Cardiac fibroblast (primary cell): ENCODE data around the gene CDH22.

Experiments
- DNase-seq, 2 donors: peaks; one replicate each; pipeline versions ENCODE4 v3.0.0 to v3.0.0-alpha.2; 2010; ENCODE audit warnings: low read depth in 2 of 2
- H3K4me3 ChIP-seq, 2 donors: replicated peaks in 1 of 2; 1 replicate in 1 of 2; 2 replicates in 1 of 2; pipeline ENCODE4 v1.5.1; 2011; ENCODE audit warnings: low read depth in 2 of 2, low read length in 2 of 2, mild to moderate bottlenecking in 2 of 2, moderate library complexity in 1 of 2
- CTCF ChIP-seq: IDR thresholded peaks from one replicate; pipeline ENCODE4 v1.5.1; 2011; ENCODE audit warnings: low read depth, mild to moderate bottlenecking, low read length, inconsistent platforms

CDH22 gene

GRCh38 chr20:46157625-46158024 lies 150.7 kb downstream of the CDH22 start:
- TF ChIP-seq CTCF = no peak
- DNase-seq = no peak
- no peak overlapping the region for H3K4me3 ChIP-seq

GRCh38 chr20:46157076-46157592 lies 151.2 kb downstream of the CDH22 start:
- no peak overlapping the region for H3K4me3 ChIP-seq
- DNase-seq = no peak
- TF ChIP-seq CTCF = no peak

- DNase-seq = no peak
- no peak overlapping the region for H3K4me3 ChIP-seq
- no peak for TF ChIP-seq CTCF
Observed at GRCh38 chr20:46156065-46156464, 152.2 kb downstream of the CDH22 start.

GRCh38 chr20:46154796-46155195 lies 153.5 kb downstream of the CDH22 start:
- TF ChIP-seq CTCF = no peak
- DNase-seq = no peak
- no peak overlapping the region for H3K4me3 ChIP-seq

- no peak for TF ChIP-seq CTCF
- H3K4me3 ChIP-seq = no peak overlapping the region
- no peak for DNase-seq
Observed at GRCh38 chr20:46154305-46154704, 154.0 kb downstream of the CDH22 start.

- H3K4me3 ChIP-seq = no peak overlapping the region
- no peak for TF ChIP-seq CTCF
- DNase-seq = no peak
Observed at GRCh38 chr20:46152824-46153586, 155.3 kb downstream of the CDH22 start.
